HepG2 (cell line): ENCODE measurements around the gene TRANK1. TPM values are rescaled to one million over a fixed set of nuclear protein-coding genes. Genes with fewer than 3 reads are reported as not detected.

Source experiments
- ATAC-seq: fragments of 200-7000 bp; cut with Tn5 transposase; 3 replicates; pipeline ENCODE4 v1.9.1; 2020; ENCODE audit warnings: mild to moderate bottlenecking, moderate library complexity
- BruUV-seq: library from RNA; stranded (reverse); fragments of 400-500 nt; replicated peaks from 2 replicates; lab custom pipeline; 2021; lab: Mats Ljungman, UMichigan
- CTCF ChIA-PET: fragments of 300-600 bp; formaldehyde crosslinking; extraction: SDS; loops from one replicate; lab custom pipeline; 2021; ENCODE audit warnings: low total read pairs, inconsistent platforms, low intra/inter-chr PET ratio; lab: Yijun Ruan, JAX
- POLR2A ChIA-PET: fragments of 350-600 bp; sonication (Branson Sonifier 250); formaldehyde crosslinking; loops from one replicate; lab custom pipeline; 2020; ENCODE audit warnings: antibody characterized with exemption, inconsistent platforms; lab: Yijun Ruan, JAX
- DNase-seq: peaks from one replicate; pipeline ENCODE4 v3.0.0-alpha.2; 2015; ENCODE audit warnings: low spot score
- FAIRE-seq: peaks from 3 replicates; lab custom pipeline; 2011; peaks lifted over from hg19 to GRCh38; lab: Jason Lieb, UNC
- H2AFZ ChIP-seq: one replicate; pipeline ENCODE4 v1.6.1; 2011; ENCODE audit warnings: low read length, inconsistent platforms
- H3K27ac ChIP-seq: fragments of 300-600 bp; 3 replicates; pipeline ENCODE4 v1.8.0; 2011; ENCODE audit warnings: mixed run types, mild to moderate bottlenecking, mixed read lengths, low read length, inconsistent platforms; ENCODE audit not compliant: insufficient read depth; ENCODE audit errors: extremely low read length
- H3K27me3 ChIP-seq, 2 experiments: fragments of 200-600 bp in 1 of 2; 2 replicates in 1 of 2; 3 replicates in 1 of 2; pipeline versions ENCODE4 v1.6.0 to v1.8.0; 2011; ENCODE audit warnings: low read length in 2 of 2, mild to moderate bottlenecking in 2 of 2, moderate library complexity in 2 of 2, inconsistent platforms in 1 of 2; ENCODE audit not compliant: insufficient read depth in 2 of 2, control insufficient read depth in 1 of 2
- H3K36me3 ChIP-seq, 2 experiments: fragments of 200-600 bp in 1 of 2; replicated peaks in 1 of 2; 2 replicates in 1 of 2; 3 replicates in 1 of 2; pipeline versions ENCODE4 v1.5.1 to v1.8.0; 2011; ENCODE audit warnings: low read length in 2 of 2, inconsistent platforms in 1 of 2; ENCODE audit not compliant: insufficient read depth in 2 of 2, control insufficient read depth in 1 of 2
- H3K4me1 ChIP-seq: 2 replicates; pipeline ENCODE4 v1.5.1; 2012; ENCODE audit warnings: low read length, inconsistent platforms; ENCODE audit not compliant: insufficient read depth
- H3K4me2 ChIP-seq: 2 replicates; pipeline ENCODE4 v1.6.0; 2011; ENCODE audit warnings: low read depth, low read length, inconsistent platforms
- H3K4me3 ChIP-seq, 3 experiments: fragments of 200-600 bp in 1 of 3; sonication (generic), shearing (Covaris generic) in 1 of 3; replicated peaks in 1 of 3; 2 replicates each; pipeline ENCODE4 v1.5.1; 2011 to 2016; ENCODE audit warnings: low read length in 3 of 3, inconsistent platforms in 2 of 3, low read depth in 2 of 3, mild to moderate bottlenecking in 2 of 3, control low read depth in 1 of 3, mixed read lengths in 1 of 3; ENCODE audit not compliant: insufficient read depth in 1 of 3
- H3K79me2 ChIP-seq: one replicate; pipeline ENCODE4 v1.6.1; 2011; ENCODE audit warnings: low read length, inconsistent platforms; ENCODE audit not compliant: insufficient read depth
- H3K9ac ChIP-seq: 2 replicates; pipeline ENCODE4 v1.6.0; 2011; ENCODE audit warnings: mild to moderate bottlenecking, low read depth, low read length, inconsistent platforms; ENCODE audit not compliant: insufficient read depth
- H3K9me3 ChIP-seq: 2 replicates; pipeline ENCODE4 v1.5.1; 2012; ENCODE audit warnings: mild to moderate bottlenecking, low read length
- H4K20me1 ChIP-seq: 2 replicates; pipeline ENCODE4 v1.6.0; 2011; ENCODE audit warnings: inconsistent platforms, mild to moderate bottlenecking, low read length, moderate library complexity; ENCODE audit not compliant: insufficient read depth
- ARID5B ChIP-seq: IDR thresholded peaks from 2 replicates; pipeline ENCODE4 v1.4.0; 2020; ENCODE audit warnings: mild to moderate bottlenecking, missing genetic modification reagents
- ATAD3A ChIP-seq: sonication (generic); formaldehyde crosslinking; IDR thresholded peaks from 2 replicates; pipeline ENCODE4 v1.4.0; 2020; ENCODE audit warnings: missing genetic modification reagents
- PBX3 ChIP-seq: sonication (generic); formaldehyde crosslinking; IDR thresholded peaks from 2 replicates; pipeline ENCODE4 v1.8.1; 2023; ENCODE audit warnings: missing genetic modification reagents, inconsistent platforms, borderline replicate concordance
- RBFOX2 ChIP-seq: fragments of 200-400 bp; formaldehyde crosslinking; IDR thresholded peaks from 2 replicates; pipeline ENCODE4 v1.6.1; 2017; ENCODE audit warnings: low read depth, mild to moderate bottlenecking, low read length
- TFE3 ChIP-seq: IDR thresholded peaks from 2 replicates; pipeline ENCODE4 v1.6.1; 2016
- ZKSCAN5 ChIP-seq: sonication (generic); formaldehyde crosslinking; IDR thresholded peaks from 2 replicates; pipeline ENCODE4 v1.5.1; 2020; ENCODE audit warnings: mild to moderate bottlenecking, missing genetic modification reagents
- ZNF121 ChIP-seq: sonication (generic); formaldehyde crosslinking; IDR thresholded peaks from 2 replicates; pipeline ENCODE4 v1.5.0; 2020; ENCODE audit warnings: mild to moderate bottlenecking, missing genetic modification reagents
- ZNF484 ChIP-seq: sonication (generic); formaldehyde crosslinking; IDR thresholded peaks from 2 replicates; pipeline ENCODE4 v1.5.1; 2020; ENCODE audit warnings: mild to moderate bottlenecking, low read depth, missing genetic modification reagents, borderline replicate concordance
- WGBS: methylation state at CpG from one replicate; pipeline ENCODE4 v1.1.6; 2017; ENCODE audit warnings: low lambda C conversion rate; 5-methylcytosine and 5-hydroxymethylcytosine counted together
- in situ Hi-C: cut with HindIII; loops from 2 replicates; pipeline ENCODE4 v1.10.0; 2017; ENCODE audit warnings: low pct_unique_long_range_greater_than_20kb; ENCODE audit not compliant: extremely low pct_ligation_motif_present
- intact Hi-C: fragments of 100-400 bp; cut with micrococcal nuclease; formaldehyde crosslinking; loops from one replicate; pipeline ENCODE4 v1.10.0; 2022; ENCODE audit not compliant: unreplicated experiment
- polyA plus RNA-seq, 8 experiments: library from polyadenylated mRNA; depleted of rRNA in 3 of 8; stranded (reverse) in 7 of 8; unstranded in 1 of 8; fragments of >200 nt; fragmentation: Illumina TruSeq in 4 of 8; extraction: Trizol in 4 of 8; gene quantifications; 2 replicates each; pipeline versions ENCODE4 v1.2.1 to v1.2.3, GENCODE V29; 2011 to 2016; ENCODE audit warnings: low read depth in 4 of 8, missing spikeins in 1 of 8, mixed read lengths in 1 of 8; ENCODE audit not compliant: insufficient read depth in 1 of 8
- total RNA-seq, 5 experiments: library from RNA; depleted of rRNA; stranded (reverse); fragments of >200 nt; fragmentation: Illumina TruSeq; extraction: Trizol; gene quantifications; 2 replicates each; pipeline ENCODE4 v1.2.3, GENCODE V29; 2016; ENCODE audit warnings: low read depth in 1 of 5

TRANK1 gene
- total and polyA plus RNA-seq, 2 of the 13 experiments (the other 11 are each of a cell fraction or from before 2014, with no cell fraction given) = 0.13 to 0.32 TPM

- DNase-seq = no peak
- peaks cover 4 to 37% of the 10 kb centered on the region in 2 experiments; a peak in 4 of 5 replicates for H3K36me3 ChIP-seq
- H3K79me2 ChIP-seq = peaks cover 46% of the 10 kb centered on the region
- H3K9me3 ChIP-seq = no peaks in the 10 kb centered on the region
- H4K20me1 ChIP-seq = peaks cover 20% of the 10 kb centered on the region
- peaks cover 38% of the 10 kb centered on the region for H3K4me1 ChIP-seq
- no peak for ATAC-seq
- H3K4me3 ChIP-seq = peak overlapping the region in 1 of 3 experiments; percentile 8; a peak in 1 of 6 replicates
- ChIA-PET POLR2A (no interaction called here), CTCF (no interaction called here)
- peak; percentile 41; the same call in 1 of the 2 replicates for TF ChIP-seq RBFOX2
- TF ChIP-seq ZKSCAN5 (CRISPR knock-in tag) = no peak
- H3K27me3 ChIP-seq = no peaks in the 10 kb centered on the region; a peak in 1 of 5 replicates
- intact Hi-C loops (no loop called here), in situ Hi-C loops (no loop called here)
- peak overlapping the region; percentile 29; the same call in 1 of the 2 replicates for H3K4me2 ChIP-seq
- BruUV-seq = no TSS peak
- H3K9ac ChIP-seq = no peak overlapping the region
- WGBS = 96% methylated on average over 2 of the region's 2 CpGs
- H3K27ac ChIP-seq = no peak overlapping the region
- no peak overlapping the region for H2AFZ ChIP-seq
- FAIRE-seq = no peak
These were observed 43.5 kb upstream of the TRANK1 start for GRCh38 chr3:36988356-36988755.

- BruUV-seq = no TSS peak
- no peak for TF ChIP-seq ATAD3A
- TF ChIP-seq ZNF484 = no peak
- no peak for TF ChIP-seq TFE3 (CRISPR knock-in tag)
- TF ChIP-seq ARID5B (CRISPR knock-in tag) = no peak
- no peak for TF ChIP-seq PBX3 (CRISPR knock-in tag)
- 0 out of 2 replicates have a peak, but pooled peaks have one; percentile 37 for TF ChIP-seq ZNF121 (CRISPR knock-in tag)
- Histone ChIP-seq H3K4me2 (no peak overlapping the region), H3K36me3 (peaks cover 6 to 25% of the 10 kb centered on the region in 2 experiments; a peak in 4 of 5 replicates), H3K4me3 (no peak overlapping the region), H3K27ac (no peak overlapping the region), H3K9ac (no peak overlapping the region), H3K79me2 (no peaks in the 10 kb centered on the region), H3K4me1 (no peaks in the 10 kb centered on the region), H4K20me1 (no peaks in the 10 kb centered on the region), H3K9me3 (no peaks in the 10 kb centered on the region), H3K27me3 (no peaks in the 10 kb centered on the region), H2AFZ (no peak overlapping the region)
- FAIRE-seq (no peak), ATAC-seq (no peak), DNase-seq (no peak)
- in situ Hi-C loops (no loop called here), intact Hi-C loops (no loop called here)
- CTCF ChIA-PET = no interaction called here
- 95% methylated on average over 4 of the region's 4 CpGs for WGBS
- POLR2A ChIA-PET = interaction anchor here (0.8 kb wide), 1 partner anchor 12 kb away, joined by 3 read pairs; the partner anchor contains the start of genes EPM2AIP1 and MLH1
These were observed 36.2 kb upstream of the TRANK1 start for GRCh38 chr3:36981006-36981405.
